K562 (cell line): Measurements from ENCODE around the gene PALM3. TPM values are rescaled to one million over a fixed set of nuclear protein-coding genes. Genes with fewer than 3 reads are reported as not detected.

Experiments used
- ADNP ChIP-seq: fragments of 200-800 bp; sonication (Bioruptor generic); IDR thresholded peaks from 2 replicates; pipeline ENCODE4 v1.6.1; 2016; ENCODE audit warnings: missing genetic modification characterization, missing compliant biosample characterization
- ARNT ChIP-seq, 2 experiments: fragments of 450-650 bp; IDR thresholded peaks; 2 replicates each; pipeline ENCODE4 v1.6.1; 2016; ENCODE audit warnings: mild to moderate bottlenecking in 1 of 2
- CEBPB ChIP-seq: fragments of 450-650 bp; IDR thresholded peaks from 2 replicates; pipeline ENCODE4 v1.6.1; 2016; ENCODE audit warnings: missing genetic modification characterization, missing compliant biosample characterization
- CTCFL ChIP-seq: IDR thresholded peaks from 2 replicates; pipeline ENCODE4 v1.6.1; 2011; ENCODE audit warnings: borderline replicate concordance, low read depth, mild to moderate bottlenecking, moderate library complexity, low read length; ENCODE audit not compliant: insufficient read depth, poor library complexity, severe bottlenecking
- DIDO1 ChIP-seq: fragments of 450-650 bp; IDR thresholded peaks from 2 replicates; pipeline ENCODE4 v1.6.1; 2016; ENCODE audit warnings: low read depth, missing biosample characterization, missing genetic modification characterization
- EP400 ChIP-seq: fragments of 450-650 bp; IDR thresholded peaks from 2 replicates; pipeline ENCODE4 v1.6.1; 2017; ENCODE audit warnings: antibody characterized with exemption, mild to moderate bottlenecking, moderate library complexity
- EZH2 ChIP-seq: IDR thresholded peaks from 2 replicates; pipeline ENCODE4 v1.6.1; 2012; ENCODE audit warnings: low read depth, mild to moderate bottlenecking, inconsistent platforms, low read length, borderline replicate concordance
- FOXJ3 ChIP-seq: sonication (generic); formaldehyde crosslinking; IDR thresholded peaks from 2 replicates; pipeline ENCODE4 v1.4.0; 2020; ENCODE audit warnings: mild to moderate bottlenecking, missing genetic modification reagents
- GABPA ChIP-seq: fragments of 200-800 bp; sonication (Bioruptor generic); conservative IDR thresholded peaks from 2 replicates; pipeline ENCODE4 v1.6.1; 2016; ENCODE audit warnings: low read depth, missing genetic modification characterization, missing compliant biosample characterization
- JUN ChIP-seq, 2 experiments: sonication (generic) in 1 of 2; formaldehyde crosslinking in 1 of 2; IDR thresholded peaks; 2 replicates each; pipeline versions ENCODE4 v1.6.1 to v1.8.0; 2012 to 2022; ENCODE audit warnings: borderline replicate concordance in 2 of 2, mild to moderate bottlenecking in 2 of 2, improper control_type of control experiment in 1 of 2, low read depth in 1 of 2, low read length in 1 of 2, missing genetic modification reagents in 1 of 2
- PHTF2 ChIP-seq: fragments of 250-450 bp; sonication (Bioruptor Pico); IDR thresholded peaks from 2 replicates; pipeline ENCODE4 v1.5.0; 2021; ENCODE audit warnings: mild to moderate bottlenecking
- POLR2A ChIP-seq: fragments of 450-650 bp; conservative IDR thresholded peaks from 2 replicates; pipeline ENCODE4 v1.6.1; 2016
- POLR3G ChIP-seq: IDR thresholded peaks from 2 replicates; pipeline ENCODE4 v1.6.1; 2011; ENCODE audit not compliant: insufficient read length, insufficient replicate concordance; ENCODE audit errors: extremely low read depth
- SNIP1 ChIP-seq: fragments of 450-650 bp; IDR thresholded peaks from 2 replicates; pipeline ENCODE4 v1.7.1; 2017; ENCODE audit warnings: low read depth, mild to moderate bottlenecking
- SRSF9 ChIP-seq: fragments of 200-400 bp; formaldehyde crosslinking; IDR thresholded peaks from 2 replicates; pipeline ENCODE4 v1.6.1; 2017; ENCODE audit warnings: low read depth, low read length, borderline replicate concordance
- XRCC4 ChIP-seq: IDR thresholded peaks from one replicate; pipeline ENCODE4 v1.6.1; 2011; ENCODE audit not compliant: insufficient read depth, insufficient read length; ENCODE audit errors: extremely low read depth
- ZEB2 ChIP-seq: fragments of 450-650 bp; IDR thresholded peaks from 2 replicates; pipeline ENCODE4 v1.6.1; 2016
- ZNF407 ChIP-seq: fragments of 450-650 bp; IDR thresholded peaks from 2 replicates; pipeline ENCODE4 v1.6.1; 2016; ENCODE audit warnings: low read depth
- ZZZ3 ChIP-seq: fragments of 450-650 bp; IDR thresholded peaks from 2 replicates; pipeline ENCODE4 v1.6.1; 2016; ENCODE audit warnings: antibody characterized with exemption, mild to moderate bottlenecking, moderate library complexity
- polyA plus RNA-seq, 8 experiments: library from polyadenylated mRNA; depleted of rRNA in 4 of 8; stranded (reverse) in 5 of 8; unstranded in 3 of 8; fragments of >200 nt; fragmentation: Nextera tagmentation in 2 of 8; fragmentation: Illumina TruSeq in 1 of 8; extraction: Ambion mirVana in 2 of 8; extraction: Trizol in 1 of 8; gene quantifications; 2 replicates each; pipeline versions ENCODE4 v1.2.1 to v1.2.3, GENCODE V29; 2011 to 2014; ENCODE audit warnings: inconsistent platforms in 1 of 8, missing spikeins in 1 of 8
- total RNA-seq, 7 experiments: library from RNA; depleted of rRNA in 6 of 7; stranded (reverse); fragments of >200 nt in 6 of 7; fragmentation: Illumina TruSeq in 2 of 7; extraction: Trizol in 2 of 7; gene quantifications; 2 replicates each; pipeline versions ENCODE4 v1.2.1 to v1.2.3, GENCODE V29; 2011 to 2021; ENCODE audit warnings: low replicate concordance in 1 of 7

PALM3 gene
- total and polyA plus RNA-seq, 9 of the 15 experiments (the other 6 are each of a cell fraction or from before 2014, with no cell fraction given) = 0.07 to 9.3 (median 3.3) TPM

- TF ChIP-seq CTCFL (peak; percentile 15), PHTF2 (CRISPR knock-in tag) (no peak), POLR3G (no peak), JUN (IDR thresholded peaks at IDR 0.05; ENCODE audit: borderline replicate concordance, low read depth, low read length) (no peak), JUN (CRISPR knock-in tag; IDR thresholded peaks at IDR 0.05; ENCODE audit: borderline replicate concordance) (no peak), EZH2 (no peak), DIDO1 (tag) (0 out of 2 replicates have a peak, but pooled peaks have one; percentile 40), XRCC4 (no peak), EP400 (peak; percentile 77), SRSF9 (no peak), ARNT (IDR thresholded peaks at IDR 0.05) (peak in 1 of 2 experiments; percentile 72; a peak in 1 of 4 replicates), GABPA (tag) (peak; percentile 60), SNIP1 (no peak), FOXJ3 (CRISPR knock-in tag) (no peak), ADNP (no peak), ZNF407 (no peak), CEBPB (tag) (no peak), ZZZ3 (no peak), POLR2A (peak; percentile 67; the same call in 1 of the 2 replicates), ZEB2 (no peak)
Measured at GRCh38 chr19:14091081-14091812, 29.4 kb upstream of the PALM3 start (continued).
